Measurements from ENCODE around the gene HMG20A.

The HMG20A gene

GRCh38 chr15:77430652-77431051 is 10.0 kb downstream of the HMG20A start:
- no peak for TF ChIP-seq TAF1 (IDR thresholded peaks at IDR 0.05; ENCODE audit: borderline replicate concordance, insufficient read depth, low read length)
- no peak for TF ChIP-seq SIN3A (IDR thresholded peaks at IDR 0.05; ENCODE audit: borderline replicate concordance, insufficient read depth, low read length)
- TF ChIP-seq FOXP2 (optimal IDR thresholded peaks at IDR 0.05; ENCODE audit: borderline replicate concordance, extremely low read depth, extremely low read length, insufficient read depth) = no peak
- no peak for TF ChIP-seq POLR2AphosphoS5 (IDR thresholded peaks at IDR 0.05; ENCODE audit: low read depth, low read length)
- TF ChIP-seq REST (IDR thresholded peaks at IDR 0.05; ENCODE audit: insufficient read depth in 1 of 2, low read depth in 2 of 2, low read length in 2 of 2) = no peak

GRCh38 chr15:77436822-77437221 is 16.1 kb downstream of the HMG20A start:
- no peak for TF ChIP-seq FOXP2 (optimal IDR thresholded peaks at IDR 0.05; ENCODE audit: borderline replicate concordance, extremely low read depth, extremely low read length, insufficient read depth)
- no peak for TF ChIP-seq TAF1 (IDR thresholded peaks at IDR 0.05; ENCODE audit: borderline replicate concordance, insufficient read depth, low read length)
- no peak for TF ChIP-seq POLR2AphosphoS5 (IDR thresholded peaks at IDR 0.05; ENCODE audit: low read depth, low read length)

GRCh38 chr15:77437264-77437663 is 16.6 kb downstream of the HMG20A start:
- TF ChIP-seq REST (IDR thresholded peaks at IDR 0.05; ENCODE audit: insufficient read depth in 1 of 2, low read depth in 2 of 2, low read length in 2 of 2) (no peak), FOXP2 (optimal IDR thresholded peaks at IDR 0.05; ENCODE audit: borderline replicate concordance, extremely low read depth, extremely low read length, insufficient read depth) (no peak), TAF1 (IDR thresholded peaks at IDR 0.05; ENCODE audit: borderline replicate concordance, insufficient read depth, low read length) (no peak), SIN3A (IDR thresholded peaks at IDR 0.05; ENCODE audit: borderline replicate concordance, insufficient read depth, low read length) (no peak), POLR2AphosphoS5 (IDR thresholded peaks at IDR 0.05; ENCODE audit: low read depth, low read length) (no peak)

- no peak for TF ChIP-seq FOXP2 (optimal IDR thresholded peaks at IDR 0.05; ENCODE audit: borderline replicate concordance, extremely low read depth, extremely low read length, insufficient read depth)
- no peak for TF ChIP-seq POLR2AphosphoS5 (IDR thresholded peaks at IDR 0.05; ENCODE audit: low read depth, low read length)
- TF ChIP-seq SIN3A (IDR thresholded peaks at IDR 0.05; ENCODE audit: borderline replicate concordance, insufficient read depth, low read length) = no peak
- no peak for TF ChIP-seq REST (IDR thresholded peaks at IDR 0.05; ENCODE audit: insufficient read depth in 1 of 2, low read depth in 2 of 2, low read length in 2 of 2)
- no peak for TF ChIP-seq TAF1 (IDR thresholded peaks at IDR 0.05; ENCODE audit: borderline replicate concordance, insufficient read depth, low read length)
These were observed 19.8 kb downstream of the HMG20A start for GRCh38 chr15:77440378-77440999.

GRCh38 chr15:77446840-77447390 is 26.2 kb downstream of the HMG20A start:
- TF ChIP-seq TAF1 (IDR thresholded peaks at IDR 0.05; ENCODE audit: borderline replicate concordance, insufficient read depth, low read length) (no peak), POLR2AphosphoS5 (IDR thresholded peaks at IDR 0.05; ENCODE audit: low read depth, low read length) (no peak), SIN3A (IDR thresholded peaks at IDR 0.05; ENCODE audit: borderline replicate concordance, insufficient read depth, low read length) (no peak), FOXP2 (optimal IDR thresholded peaks at IDR 0.05; ENCODE audit: borderline replicate concordance, extremely low read depth, extremely low read length, insufficient read depth) (no peak), REST (IDR thresholded peaks at IDR 0.05; ENCODE audit: insufficient read depth in 1 of 2, low read depth in 2 of 2, low read length in 2 of 2) (no peak)
